Stomach (tissue), 4 donors: ENCODE measurements around the gene MYB.

Experiments used
- CTCF ChIP-seq, 7 experiments: fragments of 450-650 bp in 4 of 7; fragments of 200-600 bp in 3 of 7; sonication (generic) in 3 of 7; IDR thresholded peaks; one replicate each; pipeline ENCODE4 v1.5.1; 2016 to 2019; ENCODE audit warnings: antibody characterized with exemption in 7 of 7, control low read depth in 2 of 7, mild to moderate bottlenecking in 1 of 7
- POLR2A ChIP-seq, 4 donors: fragments of 450-650 bp; IDR thresholded peaks; one replicate each; pipeline ENCODE4 v1.6.1; 2016; ENCODE audit warnings: antibody characterized with exemption in 4 of 4, control low read depth in 2 of 4, mild to moderate bottlenecking in 1 of 4, moderate library complexity in 1 of 4
- POLR2AphosphoS5 ChIP-seq, 3 donors: sonication (generic); formaldehyde crosslinking; IDR thresholded peaks; one replicate each; pipeline ENCODE4 v1.6.1; 2016; ENCODE audit warnings: antibody characterized with exemption in 3 of 3

DNA sequence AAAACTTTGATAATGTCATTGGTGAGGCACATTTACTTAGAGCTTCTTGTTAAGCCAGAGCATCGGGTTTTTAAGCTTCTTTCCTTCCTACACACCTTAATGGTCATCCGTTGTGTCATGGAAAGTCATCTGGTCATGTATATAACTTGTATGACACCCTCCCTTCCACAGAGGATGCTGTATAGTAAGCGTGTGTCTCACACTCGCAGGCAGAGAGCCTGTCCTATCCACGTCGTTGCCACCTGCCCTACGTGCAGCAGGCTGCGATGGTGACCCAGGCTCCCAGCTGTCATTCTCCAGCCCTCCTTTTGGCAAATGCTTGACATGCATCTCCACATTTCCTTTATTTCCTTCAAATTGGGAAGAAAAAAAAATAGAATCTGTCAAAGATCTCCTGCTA is 85.6 kb downstream of the MYB start:
- TF ChIP-seq CTCF (IDR thresholded peaks at IDR 0.05) = no peak
- no peak for TF ChIP-seq POLR2AphosphoS5 (IDR thresholded peaks at IDR 0.05)
- TF ChIP-seq POLR2A (IDR thresholded peaks at IDR 0.05) = no peak
